NOMO-1 treated with DMSO at 0.1 percent for 48 hours (cell line): ENCODE measurements around the gene ZMIZ1.

ENCODE experiments used
- DNase-seq: peaks from one replicate; lab custom pipeline; 2025; ENCODE audit not compliant: unreplicated experiment; lab: John Stamatoyannopoulos, UW

ZMIZ1 gene

DNA sequence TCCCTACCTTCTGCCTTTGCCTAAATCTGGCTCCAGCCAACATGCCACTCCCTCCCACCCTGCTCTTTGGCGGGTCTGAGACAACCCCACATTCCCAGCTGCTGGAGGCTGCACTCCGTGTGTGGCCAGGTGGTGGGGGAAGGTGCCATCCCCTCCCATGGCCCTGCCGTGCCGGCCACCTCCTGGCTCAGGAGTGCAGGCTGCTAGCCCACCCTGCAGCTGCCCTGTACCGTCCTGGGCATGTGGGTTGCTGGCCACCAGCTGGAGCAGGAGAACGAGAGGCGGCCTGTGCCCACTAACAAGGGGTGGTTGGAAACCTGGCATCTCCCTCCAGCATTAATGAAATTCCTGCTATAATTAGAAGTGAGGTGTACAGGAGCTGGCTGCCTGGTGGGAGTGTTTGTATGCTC, 97.6 kb downstream of the ZMIZ1 start:
- no peak for DNase-seq

GRCh38 chr10:79166741-79167140, 98.0 kb downstream of the ZMIZ1 start:
- no peak for DNase-seq

DNA sequence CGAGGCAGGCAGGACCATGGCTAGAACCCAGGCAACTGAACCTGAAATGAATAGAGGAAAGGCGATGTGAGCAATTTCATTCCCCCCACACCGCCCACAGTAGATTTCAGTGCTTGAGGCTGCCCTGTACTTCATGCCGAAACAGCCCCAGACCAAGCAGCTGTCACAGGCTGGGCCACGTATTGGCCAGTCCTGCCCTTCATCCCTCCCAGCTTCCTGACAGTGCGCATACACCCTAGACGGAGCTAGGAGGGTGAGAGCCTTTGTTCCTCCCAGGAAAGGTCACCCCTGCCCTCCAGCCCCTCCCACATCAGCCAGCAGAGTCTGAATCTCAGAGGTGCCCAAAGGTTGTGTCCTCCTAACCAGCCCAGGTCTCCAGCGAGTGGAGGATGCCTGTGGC, 98.8 kb downstream of the ZMIZ1 start:
- no peak for DNase-seq

DNA sequence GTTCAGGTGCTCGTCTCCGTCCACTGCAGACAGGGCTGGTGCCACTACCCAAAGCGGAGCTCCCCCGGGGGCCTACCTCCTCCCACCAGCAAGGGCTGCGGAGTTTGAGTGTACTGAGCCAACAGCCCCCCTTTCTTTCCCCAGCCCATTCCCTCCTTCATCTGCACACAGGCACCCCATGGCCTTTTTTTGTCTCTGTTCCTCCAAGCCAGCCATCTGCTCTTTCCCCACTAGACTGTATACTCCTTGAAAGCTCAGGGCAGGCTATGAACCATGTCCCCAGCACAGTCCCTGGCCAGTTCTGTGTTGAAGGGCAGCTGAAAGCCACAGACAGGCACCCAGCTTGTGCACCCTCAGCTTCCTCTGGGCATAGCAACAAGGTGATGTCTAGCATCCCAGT, 99.4 kb downstream of the ZMIZ1 start:
- DNase-seq = no peak

DNA sequence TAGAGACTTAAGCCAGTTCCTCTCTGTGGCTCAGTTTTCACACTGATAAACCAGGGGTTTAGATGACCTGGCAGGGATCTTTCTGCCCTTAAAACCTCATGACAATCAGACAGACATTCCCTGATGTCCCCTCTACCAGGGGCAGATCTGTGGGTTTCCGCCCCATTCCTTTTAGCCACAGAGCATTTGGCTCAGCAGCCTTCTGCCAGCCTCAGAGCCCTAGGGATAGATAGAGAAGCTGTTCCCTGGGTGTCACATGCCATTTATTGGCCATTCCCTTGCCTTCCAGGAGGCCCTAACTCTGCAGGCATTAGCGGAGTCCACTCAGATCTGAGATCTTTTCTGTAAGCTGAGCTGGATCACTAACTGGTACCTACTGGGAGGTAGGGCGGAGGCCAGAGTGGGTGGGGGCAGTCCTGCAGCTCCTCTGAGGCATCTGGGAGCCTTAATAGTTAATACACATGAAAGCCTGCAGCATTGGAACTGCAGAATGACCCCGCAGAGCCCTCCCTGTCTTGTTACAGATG, 101.5 kb downstream of the ZMIZ1 start:
- no peak for DNase-seq

DNA sequence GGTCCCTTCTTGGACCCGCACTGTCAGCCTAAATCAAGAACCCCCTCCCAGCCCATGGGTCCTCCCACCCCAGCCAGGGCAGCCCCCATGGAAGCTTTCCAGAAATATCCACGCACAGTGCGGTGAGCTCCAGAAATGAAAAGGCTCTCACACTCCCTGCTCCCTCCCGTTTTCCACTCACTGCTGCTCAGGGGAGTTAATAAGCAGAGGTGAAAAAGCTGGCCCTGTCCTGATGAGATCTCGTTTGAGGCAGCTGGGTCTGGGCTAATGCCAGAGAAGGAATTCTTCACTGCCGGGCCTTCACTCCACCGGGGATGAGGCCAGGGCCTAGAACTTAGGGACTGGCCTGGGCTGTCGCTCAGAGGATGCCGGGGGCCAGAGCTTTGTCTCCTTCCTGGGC, 102.2 kb downstream of the ZMIZ1 start:
- no peak for DNase-seq

DNA sequence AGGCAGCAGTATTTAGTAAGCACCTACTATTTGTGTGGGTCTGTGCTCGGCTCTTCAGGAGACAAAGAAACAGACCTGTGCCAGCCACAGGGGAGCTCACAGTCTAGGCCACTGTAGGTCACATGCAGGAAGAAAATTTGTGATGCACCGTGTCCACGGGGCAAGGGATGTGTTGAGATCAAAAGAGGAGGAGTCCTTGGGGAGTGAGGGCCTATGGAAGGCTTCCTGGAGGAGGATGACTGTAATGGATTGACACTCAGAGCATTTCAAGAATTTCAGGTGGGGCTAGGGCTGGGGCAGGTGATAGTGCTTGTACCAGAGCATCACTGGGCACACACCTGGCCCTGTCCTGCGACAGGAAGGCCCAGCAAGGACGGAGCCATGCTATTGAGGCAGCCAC, 102.7 kb downstream of the ZMIZ1 start:
- DNase-seq = no peak

DNA sequence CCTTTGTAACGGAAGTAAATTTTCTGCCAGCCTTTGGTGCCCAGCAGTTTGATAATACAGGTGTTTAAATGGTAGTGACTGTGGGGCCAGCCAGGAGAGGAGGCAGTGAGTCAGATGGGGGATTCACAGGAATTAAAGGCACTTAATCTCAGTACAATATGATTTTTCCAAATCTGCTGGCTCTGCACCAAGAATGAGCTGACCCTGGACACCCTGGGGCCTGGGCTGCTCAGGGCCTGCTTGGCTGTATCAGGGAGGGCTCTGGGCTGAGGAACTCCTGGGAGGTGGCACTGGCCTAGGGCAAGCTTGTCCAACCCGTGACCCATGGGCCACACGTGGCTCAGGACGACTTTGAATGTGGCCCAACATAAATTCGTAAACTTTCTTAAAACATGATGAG, 104.1 kb downstream of the ZMIZ1 start:
- no peak for DNase-seq

- no peak for DNase-seq
These were observed 105.0 kb downstream of the ZMIZ1 start for GRCh38 chr10:79173582-79174262.

- no peak for DNase-seq
These were observed 107.3 kb downstream of the ZMIZ1 start for GRCh38 chr10:79176052-79176501.

- no peak for DNase-seq
These were observed 108.3 kb downstream of the ZMIZ1 start for GRCh38 chr10:79176949-79177602.

- DNase-seq = no peak
These were observed 109.4 kb downstream of the ZMIZ1 start for GRCh38 chr10:79178070-79178576.

DNA sequence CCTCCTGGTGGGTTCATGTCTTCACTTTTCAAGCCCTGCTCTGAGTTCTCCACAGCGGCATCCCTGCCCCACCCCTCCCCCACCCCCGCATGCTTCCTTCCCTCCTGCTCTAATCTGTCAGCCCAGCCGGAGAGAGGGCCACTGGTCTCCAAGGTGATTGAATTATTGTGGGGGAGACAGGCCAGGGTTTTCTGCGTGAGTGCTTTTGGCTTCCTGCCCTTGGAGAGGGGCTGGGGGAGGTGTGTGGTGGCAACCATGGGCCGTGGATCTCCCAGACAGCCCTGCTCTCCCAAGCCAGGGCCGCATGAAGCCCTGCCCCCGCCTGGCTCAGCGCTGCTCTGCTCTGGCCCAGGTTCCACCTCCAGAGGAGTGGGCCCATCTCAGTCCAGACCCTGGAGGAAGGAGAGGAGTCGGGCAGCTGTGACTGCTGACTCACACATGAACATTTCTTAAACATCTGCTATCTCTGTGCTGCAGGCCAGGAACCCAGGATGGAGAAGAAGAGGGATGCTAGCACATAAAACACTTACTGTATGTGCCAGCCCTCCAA, 109.9 kb downstream of the ZMIZ1 start:
- no peak for DNase-seq

GRCh38 chr10:79179164-79179956, 110.6 kb downstream of the ZMIZ1 start:
- no peak for DNase-seq

- DNase-seq = no peak
These were observed 111.2 kb downstream of the ZMIZ1 start for GRCh38 chr10:79179957-79180309.

DNA sequence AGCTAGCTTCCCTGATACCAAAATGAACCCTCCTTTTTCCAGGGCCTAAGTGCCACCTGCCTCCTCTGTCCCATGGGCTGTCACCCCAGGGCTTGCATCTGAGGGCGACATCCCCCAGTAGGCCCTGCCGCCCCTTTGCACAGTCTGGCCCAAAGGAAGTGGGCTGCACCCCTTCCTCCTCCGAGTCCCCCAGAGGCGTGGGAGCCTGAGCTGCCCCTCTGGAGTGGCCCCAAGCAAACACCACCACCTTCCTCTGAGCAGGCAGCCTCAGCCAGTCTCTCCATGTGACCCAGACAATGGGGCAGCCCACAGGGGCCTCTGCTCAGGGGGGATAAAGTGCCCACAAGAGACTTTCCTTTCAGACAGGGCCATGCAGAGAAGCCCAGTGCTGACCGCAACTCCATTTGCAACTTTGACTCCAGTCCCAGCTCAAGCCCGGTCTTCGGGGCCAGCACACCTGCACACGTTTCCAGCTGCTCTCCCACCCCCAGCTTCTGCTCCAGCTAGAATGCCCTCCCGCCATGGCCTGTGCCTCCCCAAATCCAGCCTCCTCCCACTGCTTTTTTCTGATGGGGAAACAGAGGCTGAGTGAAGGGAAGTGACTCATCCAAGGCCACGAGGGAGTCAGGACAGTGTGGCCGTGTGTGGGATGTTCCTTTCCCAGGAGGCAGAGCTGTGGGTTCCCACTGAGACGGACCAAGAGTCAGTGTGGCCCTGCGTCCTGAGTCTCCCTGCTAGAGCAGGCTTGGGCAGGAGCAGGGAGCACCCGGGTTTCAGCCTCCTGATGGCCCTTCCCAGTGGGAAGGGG, 111.9 kb downstream of the ZMIZ1 start:
- DNase-seq = no peak

- no peak for DNase-seq
These were observed 112.5 kb downstream of the ZMIZ1 start for GRCh38 chr10:79181227-79181626.

GRCh38 chr10:79181698-79182521, 113.1 kb downstream of the ZMIZ1 start:
- DNase-seq = no peak

- no peak for DNase-seq
These were observed 114.2 kb downstream of the ZMIZ1 start for GRCh38 chr10:79182781-79183467.
